Ovary (tissue), 3 donors: ENCODE results near the gene EMSY.

ENCODE experiments used
- CTCF ChIP-seq, 3 donors: fragments of 450-650 bp in 2 of 3; fragments of 200-600 bp in 1 of 3; IDR thresholded peaks; one replicate each; pipeline versions ENCODE4 v1.5.1 to v1.8.0; 2016 to 2022; ENCODE audit warnings: antibody characterized with exemption in 3 of 3, mild to moderate bottlenecking in 1 of 3
- EP300 ChIP-seq: sonication (generic); formaldehyde crosslinking; IDR thresholded peaks from one replicate; pipeline ENCODE4 v1.6.1; 2017; ENCODE audit warnings: antibody characterized with exemption
- donor health status: DM: no; HTN: no; CAD: no.

DNA sequence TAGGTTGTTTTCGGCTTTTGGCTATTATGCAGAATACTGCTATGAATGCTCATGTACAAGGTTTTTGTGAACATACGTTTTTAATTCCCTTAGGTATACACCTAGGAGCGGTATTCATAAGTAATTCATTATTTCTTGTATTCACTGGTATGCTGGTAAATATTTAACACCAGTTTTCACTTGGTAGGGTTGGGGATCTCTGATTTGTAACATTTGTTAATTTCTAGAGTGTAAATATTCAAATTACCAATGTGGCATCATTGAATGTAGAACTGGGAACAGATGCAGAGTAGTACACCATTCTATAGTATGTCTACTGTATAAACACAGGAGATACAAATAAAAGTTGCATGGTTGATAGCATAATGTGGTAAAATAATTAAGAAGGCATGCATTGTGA, 47.4 kb upstream of the EMSY start:
- no peak for TF ChIP-seq CTCF (IDR thresholded peaks at IDR 0.05)
- no peak for TF ChIP-seq EP300
